ENCODE data around the gene CHRNE. TPM values are rescaled to one million over a fixed set of nuclear protein-coding genes. Genes with fewer than 3 reads are reported as not detected.
"Not testable (repeated sequence)": the region's sequence is repeated elsewhere in the genome, so short reads cannot be mapped to it uniquely, and the experiment has no call there.

The CHRNE gene
- total RNA-seq, 1 experiment from 2014 or later = not detected

- no peak for DNase-seq (ENCODE audit: low read depth)
Observed at GRCh38 chr17:4908301-4908700, 5.4 kb upstream of the CHRNE start.

GRCh38 chr17:4906642-4907041, 3.7 kb upstream of the CHRNE start:
- DNase-seq (ENCODE audit: low read depth) = not testable (repeated sequence)

- no peak for DNase-seq (ENCODE audit: low read depth)
Observed at GRCh38 chr17:4902540-4902939, 358 bp downstream of the CHRNE start.

GRCh38 chr17:4901648-4902344, 1.1 kb downstream of the CHRNE start:
- DNase-seq (ENCODE audit: low read depth) = no peak

- DNase-seq (ENCODE audit: low read depth) = no peak
Observed at GRCh38 chr17:4901108-4901647, 1.7 kb downstream of the CHRNE start.

- no peak for DNase-seq (ENCODE audit: low read depth)
Observed at GRCh38 chr17:4900231-4901107, 2.4 kb downstream of the CHRNE start.

- DNase-seq (ENCODE audit: low read depth) = no peak
Observed at GRCh38 chr17:4899341-4900230, 3.3 kb downstream of the CHRNE start, which contains the start of gene C17orf107. TSS of gene C17orf107 (plus strand) at chr17:4899536. CDS start at chr17:4899763, 227 bp downstream.

GRCh38 chr17:4898927-4899326, 4.0 kb downstream of the CHRNE start:
- DNase-seq (ENCODE audit: low read depth) = no peak

- no peak for DNase-seq (ENCODE audit: low read depth)
Observed at GRCh38 chr17:4898351-4898750, 4.5 kb downstream of the CHRNE start.

GRCh38 chr17:4897785-4898184, 5.1 kb downstream of the CHRNE start:
- no peak for DNase-seq (ENCODE audit: low read depth)

GRCh38 chr17:4897198-4897687, 5.7 kb downstream of the CHRNE start:
- no peak for DNase-seq (ENCODE audit: low read depth)

- no peak for DNase-seq (ENCODE audit: low read depth)
Observed at GRCh38 chr17:4896332-4897197, 6.3 kb downstream of the CHRNE start.

GRCh38 chr17:4895657-4896331, 7.1 kb downstream of the CHRNE start:
- no peak for DNase-seq (ENCODE audit: low read depth)

GRCh38 chr17:4895121-4895520, 7.8 kb downstream of the CHRNE start:
- no peak for DNase-seq (ENCODE audit: low read depth)

GRCh38 chr17:4893721-4894560, 9.0 kb downstream of the CHRNE start:
- no peak for DNase-seq (ENCODE audit: low read depth)

GRCh38 chr17:4893272-4893671, 9.6 kb downstream of the CHRNE start:
- no peak for DNase-seq (ENCODE audit: low read depth)

GRCh38 chr17:4892499-4893221, 10.2 kb downstream of the CHRNE start:
- no peak for DNase-seq (ENCODE audit: low read depth)

Data from LHCN-M2 (cell line).